HCT116 (cell line): ENCODE measurements around the gene TBKBP1. TPM values are rescaled to one million over a fixed set of nuclear protein-coding genes. Genes with fewer than 3 reads are reported as not detected.

Experiments used
- ATAC-seq: fragments of 200-7000 bp; cut with Tn5 transposase; 2 replicates; pipeline ENCODE4 v1.9.1; 2020; ENCODE audit warnings: mild to moderate bottlenecking, moderate library complexity
- BruUV-seq: library from RNA; stranded (reverse); fragments of 400-500 nt; replicated peaks from 2 replicates; lab custom pipeline; 2021; lab: Mats Ljungman, UMichigan
- CTCF ChIA-PET: fragments of 300-600 bp; sonication (Branson Sonifier 250); formaldehyde crosslinking; loops from one replicate; lab custom pipeline; 2021; ENCODE audit warnings: antibody characterized with exemption; lab: Charles Lee
- POLR2A ChIA-PET: fragments of 300-600, 350-600 bp; sonication (Branson Sonifier 250); formaldehyde crosslinking; loops from one replicate; lab custom pipeline; 2021; ENCODE audit warnings: antibody characterized with exemption; lab: Charles Lee
- RAD21 ChIA-PET, 2 experiments: fragments of 300-600 bp; sonication (Branson Sonifier 250); formaldehyde crosslinking; loops; one replicate each; lab custom pipeline; 2023; ENCODE audit warnings: low total read pairs in 2 of 2; ENCODE audit not compliant: uncharacterized antibody in 2 of 2, unreplicated experiment in 2 of 2, low non-redundant PET in 1 of 2; lab: Charles Lee
- DNase-seq: peaks from one replicate; pipeline ENCODE4 v3.0.0-alpha.2; 2010; ENCODE audit warnings: low read depth, low spot score
- H2AFZ ChIP-seq: fragments of 200-600 bp; shearing (Covaris generic), sonication (generic); 2 replicates; pipeline ENCODE4 v1.6.1; 2017; ENCODE audit warnings: low read depth, mixed run types, mixed read lengths, antibody characterized with exemption, low read length; ENCODE audit not compliant: poor library complexity, severe bottlenecking
- H3K27ac ChIP-seq: 2 replicates; pipeline ENCODE4 v1.5.1; 2012; ENCODE audit warnings: low read depth, low read length
- H3K27me3 ChIP-seq: fragments of 200-600 bp; sonication (generic); 2 replicates; pipeline ENCODE4 v1.6.1; 2016; ENCODE audit warnings: mixed run types, low read length, mixed read lengths; ENCODE audit not compliant: insufficient read depth
- H3K36me3 ChIP-seq, 2 experiments: fragments of 200-500 bp in 1 of 2; fragments of 200-600 bp in 1 of 2; sonication (Bioruptor generic) in 1 of 2; sonication (generic) in 1 of 2; 2 replicates each; pipeline versions ENCODE4 v1.5.1 to v1.6.1; 2014 to 2016; ENCODE audit warnings: low read length in 2 of 2, inconsistent platforms in 1 of 2, mixed read lengths in 1 of 2, mixed run types in 1 of 2; ENCODE audit not compliant: insufficient read depth in 2 of 2, control insufficient read depth in 1 of 2
- H3K4me1 ChIP-seq, 2 experiments: fragments of 200-600 bp in 1 of 2; sonication (generic) in 1 of 2; 2 replicates each; pipeline versions ENCODE4 v1.5.1 to v1.6.1; 2012 to 2017; ENCODE audit warnings: low read length in 2 of 2, inconsistent platforms in 1 of 2, mild to moderate bottlenecking in 1 of 2, mixed read lengths in 1 of 2, mixed run types in 1 of 2, moderate library complexity in 1 of 2; ENCODE audit not compliant: insufficient read depth in 2 of 2, control insufficient read depth in 1 of 2
- H3K4me2 ChIP-seq: fragments of 200-600 bp; sonication (generic); 2 replicates; pipeline ENCODE4 v1.6.1; 2017; ENCODE audit warnings: mixed run types, low read length, mixed read lengths
- H3K4me3 ChIP-seq, 2 experiments: fragments of 200-600 bp in 1 of 2; sonication (generic) in 1 of 2; replicated peaks in 1 of 2; 2 replicates each; pipeline ENCODE4 v1.5.1; 2011 to 2016; ENCODE audit warnings: low read length in 2 of 2, control low read depth in 1 of 2, low read depth in 1 of 2, mild to moderate bottlenecking in 1 of 2, mixed read lengths in 1 of 2, mixed run types in 1 of 2
- H3K79me2 ChIP-seq: fragments of 200-600 bp; sonication (generic); 2 replicates; pipeline ENCODE4 v1.6.1; 2017; ENCODE audit warnings: mild to moderate bottlenecking, mixed run types, low read length, moderate library complexity, mixed read lengths; ENCODE audit not compliant: insufficient read depth
- H3K9ac ChIP-seq: fragments of 200-600 bp; sonication (generic); 2 replicates; pipeline ENCODE4 v1.6.1; 2016; ENCODE audit warnings: low read length, mixed read lengths
- H3K9me2 ChIP-seq: fragments of 200-600 bp; sonication (generic), shearing (Covaris generic); 2 replicates; pipeline ENCODE4 v1.6.1; 2017; ENCODE audit warnings: mixed run types, mild to moderate bottlenecking, moderate library complexity; ENCODE audit not compliant: insufficient read depth
- H3K9me3 ChIP-seq, 2 experiments: fragments of 200-500 bp in 1 of 2; fragments of 200-600 bp in 1 of 2; sonication (Bioruptor generic) in 1 of 2; sonication (generic) in 1 of 2; 2 replicates each; pipeline ENCODE4 v1.6.1; 2014 to 2017; ENCODE audit warnings: low read length in 2 of 2, mixed read lengths in 2 of 2, inconsistent platforms in 1 of 2, low read depth in 1 of 2, mild to moderate bottlenecking in 1 of 2, mixed run types in 1 of 2, moderate library complexity in 1 of 2; ENCODE audit not compliant: control insufficient read depth in 1 of 2, insufficient read depth in 1 of 2
- H4K20me1 ChIP-seq: fragments of 200-600 bp; sonication (generic), shearing (Covaris generic); 2 replicates; pipeline ENCODE4 v1.6.1; 2017; ENCODE audit warnings: mixed run types, mild to moderate bottlenecking, moderate library complexity; ENCODE audit not compliant: insufficient read depth
- CEBPB ChIP-seq: IDR thresholded peaks from 2 replicates; pipeline ENCODE4 v1.6.1; 2012; ENCODE audit warnings: low read depth
- ELF1 ChIP-seq: IDR thresholded peaks from 2 replicates; pipeline ENCODE4 v1.6.1; 2012; ENCODE audit warnings: low read depth, borderline replicate concordance
- SRF ChIP-seq: IDR thresholded peaks from 2 replicates; pipeline ENCODE4 v1.6.1; 2012; ENCODE audit warnings: low read depth
- intact Hi-C: fragments of 100-400 bp; cut with micrococcal nuclease; formaldehyde crosslinking; loops from 2 replicates; pipeline ENCODE4 v1.10.0; 2022
- total RNA-seq: library from RNA; stranded (reverse); gene quantifications from one replicate; pipeline ENCODE4 v1.2.1, GENCODE V29; 2021; ENCODE audit not compliant: unreplicated experiment
- TF ChIP-seq, protein P1 (sequence below): IDR thresholded peaks from 2 replicates; pipeline ENCODE4 v1.6.1; 2011; ENCODE audit warnings: mild to moderate bottlenecking, low read length, moderate library complexity; ENCODE audit not compliant: insufficient replicate concordance; ENCODE audit errors: extremely low read depth
- TF ChIP-seq, protein P2 (sequence below), 3 experiments: fragments of 200-600 bp in 1 of 3; sonication (generic) in 1 of 3; IDR thresholded peaks in 2 of 3; conservative IDR thresholded peaks in 1 of 3; 2 replicates each; pipeline ENCODE4 v1.5.1; 2012 to 2017; ENCODE audit warnings: low read depth in 2 of 3, low read length in 2 of 3, antibody characterized with exemption in 1 of 3, borderline replicate concordance in 1 of 3, control low read depth in 1 of 3, mild to moderate bottlenecking in 1 of 3, mixed read lengths in 1 of 3, mixed run types in 1 of 3, moderate library complexity in 1 of 3; ENCODE audit not compliant: insufficient read depth in 1 of 3

The TBKBP1 gene
- total RNA-seq, 1 experiment from 2014 or later = 12.4 TPM

DNA sequence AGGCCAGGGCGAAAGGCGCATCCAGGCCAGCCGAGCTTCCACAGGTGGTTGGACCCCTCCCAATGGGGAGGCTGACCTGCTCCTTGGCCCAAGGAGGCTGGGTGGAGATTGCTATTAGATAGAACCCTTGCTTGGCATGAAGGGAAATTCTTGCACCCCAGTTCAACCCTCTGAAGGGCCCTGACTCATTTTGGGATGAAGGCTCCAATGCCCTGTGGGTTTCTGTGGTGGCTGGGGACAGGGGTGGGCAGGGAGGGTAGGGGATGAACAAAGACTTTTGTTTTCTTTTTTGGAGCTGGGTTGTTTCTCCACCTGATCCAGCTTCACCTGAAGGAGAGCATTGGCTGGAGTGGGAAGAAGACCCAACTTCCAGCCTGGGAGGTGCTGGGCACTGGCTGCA, 22.4 kb downstream of the TBKBP1 start (continued):
- TF ChIP-seq, protein P1, sequence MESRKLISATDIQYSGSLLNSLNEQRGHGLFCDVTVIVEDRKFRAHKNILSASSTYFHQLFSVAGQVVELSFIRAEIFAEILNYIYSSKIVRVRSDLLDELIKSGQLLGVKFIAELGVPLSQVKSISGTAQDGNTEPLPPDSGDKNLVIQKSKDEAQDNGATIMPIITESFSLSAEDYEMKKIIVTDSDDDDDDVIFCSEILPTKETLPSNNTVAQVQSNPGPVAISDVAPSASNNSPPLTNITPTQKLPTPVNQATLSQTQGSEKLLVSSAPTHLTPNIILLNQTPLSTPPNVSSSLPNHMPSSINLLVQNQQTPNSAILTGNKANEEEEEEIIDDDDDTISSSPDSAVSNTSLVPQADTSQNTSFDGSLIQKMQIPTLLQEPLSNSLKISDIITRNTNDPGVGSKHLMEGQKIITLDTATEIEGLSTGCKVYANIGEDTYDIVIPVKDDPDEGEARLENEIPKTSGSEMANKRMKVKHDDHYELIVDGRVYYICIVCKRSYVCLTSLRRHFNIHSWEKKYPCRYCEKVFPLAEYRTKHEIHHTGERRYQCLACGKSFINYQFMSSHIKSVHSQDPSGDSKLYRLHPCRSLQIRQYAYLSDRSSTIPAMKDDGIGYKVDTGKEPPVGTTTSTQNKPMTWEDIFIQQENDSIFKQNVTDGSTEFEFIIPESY = no peak
- TF ChIP-seq ELF1 = no peak

DNA sequence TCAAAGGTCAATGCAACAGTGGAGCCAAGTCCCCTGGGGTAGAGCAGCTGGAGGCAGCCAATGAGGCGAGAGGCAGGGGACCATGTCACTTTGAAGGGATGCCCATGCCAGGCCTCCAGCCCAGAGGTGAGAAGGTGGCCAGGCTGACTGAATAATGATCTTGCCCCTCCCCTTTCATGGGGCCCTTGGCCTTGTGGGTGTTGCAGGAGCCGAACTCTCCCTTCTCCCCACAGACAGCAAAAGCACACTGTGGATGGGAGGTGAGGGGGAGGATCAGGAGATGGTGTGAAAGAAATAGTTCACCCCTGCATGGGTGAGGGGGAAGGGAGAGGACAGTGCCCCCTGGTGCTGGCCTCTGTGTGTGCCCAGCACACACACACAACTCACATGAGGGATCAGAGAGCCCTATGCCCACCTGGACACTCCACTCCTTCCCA, 23.3 kb downstream of the TBKBP1 start:
- H4K20me1 ChIP-seq = no peaks in the 10 kb centered on the region
- H3K9ac ChIP-seq = no peak overlapping the region
- BruUV-seq = no TSS peak
- H3K79me2 ChIP-seq = no peaks in the 10 kb centered on the region
- H3K4me1 ChIP-seq = peaks cover 18 to 47% of the 10 kb centered on the region in 2 experiments
- no peaks in the 10 kb centered on the region for H3K9me3 ChIP-seq
- H2AFZ ChIP-seq = no peak overlapping the region
- POLR2A ChIA-PET = no interaction called here
- no peak overlapping the region for H3K4me2 ChIP-seq
- H3K27ac ChIP-seq = no peak overlapping the region
- CTCF ChIA-PET = no interaction called here
- DNase-seq = no peak
- H3K27me3 ChIP-seq = peaks cover 40% of the 10 kb centered on the region; the same call in 1 of the 2 replicates
- no peak overlapping the region for H3K4me3 ChIP-seq
- H3K36me3 ChIP-seq = no peaks in the 10 kb centered on the region
- intact Hi-C loops = no loop called here
- TF ChIP-seq CEBPB (no peak), SRF (no peak)
- TF ChIP-seq, protein P2, sequence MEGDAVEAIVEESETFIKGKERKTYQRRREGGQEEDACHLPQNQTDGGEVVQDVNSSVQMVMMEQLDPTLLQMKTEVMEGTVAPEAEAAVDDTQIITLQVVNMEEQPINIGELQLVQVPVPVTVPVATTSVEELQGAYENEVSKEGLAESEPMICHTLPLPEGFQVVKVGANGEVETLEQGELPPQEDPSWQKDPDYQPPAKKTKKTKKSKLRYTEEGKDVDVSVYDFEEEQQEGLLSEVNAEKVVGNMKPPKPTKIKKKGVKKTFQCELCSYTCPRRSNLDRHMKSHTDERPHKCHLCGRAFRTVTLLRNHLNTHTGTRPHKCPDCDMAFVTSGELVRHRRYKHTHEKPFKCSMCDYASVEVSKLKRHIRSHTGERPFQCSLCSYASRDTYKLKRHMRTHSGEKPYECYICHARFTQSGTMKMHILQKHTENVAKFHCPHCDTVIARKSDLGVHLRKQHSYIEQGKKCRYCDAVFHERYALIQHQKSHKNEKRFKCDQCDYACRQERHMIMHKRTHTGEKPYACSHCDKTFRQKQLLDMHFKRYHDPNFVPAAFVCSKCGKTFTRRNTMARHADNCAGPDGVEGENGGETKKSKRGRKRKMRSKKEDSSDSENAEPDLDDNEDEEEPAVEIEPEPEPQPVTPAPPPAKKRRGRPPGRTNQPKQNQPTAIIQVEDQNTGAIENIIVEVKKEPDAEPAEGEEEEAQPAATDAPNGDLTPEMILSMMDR (IDR thresholded peaks at IDR 0.05 in 2 of 3, conservative IDR thresholded peaks at IDR 0.05 in 1 of 3; ENCODE audit: borderline replicate concordance in 1 of 3, insufficient read depth in 1 of 3, low read depth in 2 of 3, low read length in 2 of 3) = peak in 2 of 3 experiments; percentile 78 to 84; a peak in 5 of 6 replicates
- TF ChIP-seq, all 23 proteins: peak for 1
- RAD21 ChIA-PET = no interaction called here
- ATAC-seq = peak; percentile 56
- no peaks in the 10 kb centered on the region for H3K9me2 ChIP-seq
